ENCODE results near the gene MECP2.
"Not testable (repeated sequence)": the region's sequence is repeated elsewhere in the genome, so short reads cannot be mapped to it uniquely, and the experiment has no call there.

Gene MECP2

GRCh38 chrX:154097589-154098541 lies at the start of gene MECP2:
MECP2 (minus strand) TSS chrX:154097717.
- peak; percentile 74 for DNase-seq (ENCODE audit: low read depth)

DNA sequence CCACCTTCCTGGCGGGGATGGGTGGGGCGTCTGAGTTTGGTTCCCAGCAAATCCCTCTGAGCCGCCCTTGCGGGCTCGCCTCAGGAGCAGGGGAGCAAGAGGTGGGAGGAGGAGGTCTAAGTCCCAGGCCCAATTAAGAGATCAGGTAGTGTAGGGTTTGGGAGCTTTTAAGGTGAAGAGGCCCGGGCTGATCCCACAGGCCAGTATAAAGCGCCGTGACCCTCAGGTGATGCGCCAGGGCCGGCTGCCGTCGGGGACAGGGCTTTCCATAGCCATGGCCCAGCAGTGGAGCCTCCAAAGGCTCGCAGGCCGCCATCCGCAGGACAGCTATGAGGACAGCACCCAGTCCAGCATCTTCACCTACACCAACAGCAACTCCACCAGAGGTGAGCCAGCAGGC lies 46.5 kb upstream of the MECP2 start, which contains the start of gene OPN1LW:
TSS of gene OPN1LW (plus strand) at position 234 of the 400 bp plus-strand sequence. CDS start at position 275, 41 bp downstream.
- DNase-seq (ENCODE audit: low read depth) = not testable (repeated sequence)

GRCh38 chrX:154142950-154143745 lies 45.6 kb upstream of the MECP2 start:
- no peak for DNase-seq (ENCODE audit: low read depth)

DNA sequence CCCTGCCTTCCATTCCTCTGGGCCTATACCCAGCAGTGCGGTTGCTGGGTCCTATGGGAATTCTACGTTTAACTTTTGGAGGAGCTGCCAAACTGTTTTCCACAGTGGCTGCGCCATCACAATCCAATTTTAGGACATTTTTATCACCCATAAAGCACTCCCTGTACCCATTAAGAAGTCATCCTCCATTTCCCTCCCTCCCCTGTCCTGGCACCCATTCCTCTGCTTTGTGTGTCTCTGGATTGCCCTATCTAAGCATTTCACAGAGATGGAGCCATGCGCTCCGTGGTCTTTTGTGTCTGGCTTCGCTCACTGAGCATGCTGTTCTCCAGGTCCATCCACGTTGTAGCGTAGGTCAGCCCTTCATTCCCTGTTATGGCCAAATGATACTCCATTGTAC lies 44.9 kb upstream of the MECP2 start:
- DNase-seq (ENCODE audit: low read depth) = no peak

GRCh38 chrX:154140742-154141141 lies 43.2 kb upstream of the MECP2 start:
- DNase-seq (ENCODE audit: low read depth) = no peak

DNA sequence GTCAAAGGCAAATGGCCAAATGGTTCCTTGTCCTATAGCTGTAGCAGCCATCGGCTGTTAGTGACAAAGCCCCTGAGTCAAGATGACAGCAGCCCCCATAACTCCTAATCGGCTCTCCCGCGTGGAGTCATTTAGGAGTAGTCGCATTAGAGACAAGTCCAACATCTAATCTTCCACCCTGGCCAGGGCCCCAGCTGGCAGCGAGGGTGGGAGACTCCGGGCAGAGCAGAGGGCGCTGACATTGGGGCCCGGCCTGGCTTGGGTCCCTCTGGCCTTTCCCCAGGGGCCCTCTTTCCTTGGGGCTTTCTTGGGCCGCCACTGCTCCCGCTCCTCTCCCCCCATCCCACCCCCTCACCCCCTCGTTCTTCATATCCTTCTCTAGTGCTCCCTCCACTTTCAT lies 42.7 kb upstream of the MECP2 start:
- DNase-seq (ENCODE audit: low read depth) = no peak

DNA sequence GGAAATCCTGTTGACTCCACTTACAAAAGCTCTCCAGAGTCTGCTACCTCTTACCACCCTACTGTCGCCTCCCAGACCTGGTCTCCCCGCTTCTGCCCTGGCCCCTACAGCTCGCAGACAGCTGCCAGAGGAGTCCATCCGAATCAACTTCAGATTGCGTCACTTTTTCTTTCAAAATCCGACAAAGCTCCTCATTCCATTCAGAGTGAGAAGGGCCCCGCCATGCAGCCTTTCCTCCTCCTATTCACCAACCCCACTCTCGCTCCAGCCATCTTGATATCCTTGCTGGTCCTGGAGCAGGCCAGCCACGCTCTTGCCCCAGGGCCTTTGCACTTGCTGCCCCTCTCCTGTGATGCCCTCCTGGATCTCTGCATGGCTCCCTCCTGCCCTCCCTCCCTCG lies 41.3 kb upstream of the MECP2 start:
- DNase-seq (ENCODE audit: low read depth) = no peak

DNA sequence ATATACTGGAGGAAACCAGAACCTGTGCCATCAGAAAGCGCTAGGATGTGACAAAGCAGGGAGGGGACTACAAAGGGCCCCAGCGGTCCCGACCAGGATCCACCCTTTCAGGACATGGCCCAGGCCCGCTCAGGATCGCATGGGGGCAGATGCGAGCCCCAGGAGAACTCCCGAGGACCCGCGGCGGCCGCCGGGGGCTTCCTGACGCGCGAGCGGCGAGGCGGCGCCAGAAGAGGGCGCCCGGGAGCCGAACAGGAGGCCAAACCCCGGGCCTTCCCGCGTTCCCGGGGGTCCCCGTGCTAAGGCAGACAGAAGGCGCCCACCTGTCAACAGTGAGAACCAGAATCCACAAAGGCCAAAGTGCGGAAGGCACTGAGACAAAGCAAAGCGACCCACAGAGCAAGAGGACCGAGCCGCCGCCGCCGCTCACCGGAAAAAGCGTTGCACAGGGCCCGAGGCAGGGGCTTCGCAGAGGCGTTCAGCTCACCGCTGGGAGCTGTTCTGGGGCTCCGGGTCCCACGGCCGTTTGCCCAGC lies 39.2 kb upstream of the MECP2 start:
- peak; percentile 54 for DNase-seq (ENCODE audit: low read depth)

- no peak for DNase-seq (ENCODE audit: low read depth)
These were observed 38.1 kb upstream of the MECP2 start for GRCh38 chrX:154135458-154136229.

GRCh38 chrX:154132366-154132765 lies 34.8 kb upstream of the MECP2 start:
- DNase-seq (ENCODE audit: low read depth) = no peak

- DNase-seq (ENCODE audit: low read depth) = no peak
These were observed 34.4 kb upstream of the MECP2 start for GRCh38 chrX:154131955-154132354.

DNA sequence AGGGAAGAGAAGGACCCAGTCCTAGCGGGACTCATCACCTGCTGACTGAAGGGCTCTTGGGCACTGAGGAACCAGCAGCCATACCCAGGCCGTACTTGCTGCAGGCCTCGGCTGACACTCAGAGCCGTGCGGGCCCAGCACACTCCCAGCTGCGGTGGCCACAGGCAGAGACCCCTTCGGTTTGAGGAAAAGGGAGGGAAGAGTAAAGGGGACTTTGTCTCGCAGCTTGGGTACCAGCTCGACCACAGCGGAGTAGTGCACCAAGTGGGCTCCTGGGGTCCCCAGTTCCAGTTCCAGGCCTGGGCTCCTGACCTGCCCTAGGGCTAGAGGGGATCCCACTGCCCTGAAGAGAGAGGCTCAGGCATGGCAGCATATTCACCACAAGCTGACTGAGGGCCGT lies 28.6 kb upstream of the MECP2 start:
- DNase-seq (ENCODE audit: low read depth) = no peak

- no peak for DNase-seq (ENCODE audit: low read depth)
These were observed 28.0 kb upstream of the MECP2 start for GRCh38 chrX:154125391-154126040.

GRCh38 chrX:154123241-154124219 lies 26.0 kb upstream of the MECP2 start:
- no peak for DNase-seq (ENCODE audit: low read depth)

DNA sequence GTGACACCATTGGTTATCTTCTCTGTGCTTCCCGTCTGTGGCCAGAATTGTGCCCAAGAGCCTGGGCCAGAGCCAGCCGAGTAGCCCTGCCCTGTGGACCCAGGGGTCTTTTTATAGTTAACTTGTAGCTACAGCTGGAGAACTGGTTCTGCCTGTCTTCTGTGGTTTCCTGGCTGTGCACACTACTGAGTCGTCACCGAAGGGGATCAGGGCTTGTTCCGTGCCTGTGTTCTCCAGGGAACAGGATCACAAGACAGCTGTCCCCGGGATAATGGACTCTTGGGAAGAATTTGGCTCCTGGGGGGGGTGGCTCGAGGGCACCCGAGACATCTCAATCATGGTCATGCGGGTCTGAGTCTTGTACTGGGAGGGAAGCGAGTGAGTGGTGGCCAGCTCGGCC lies 24.4 kb upstream of the MECP2 start:
- no peak for DNase-seq (ENCODE audit: low read depth)

DNA sequence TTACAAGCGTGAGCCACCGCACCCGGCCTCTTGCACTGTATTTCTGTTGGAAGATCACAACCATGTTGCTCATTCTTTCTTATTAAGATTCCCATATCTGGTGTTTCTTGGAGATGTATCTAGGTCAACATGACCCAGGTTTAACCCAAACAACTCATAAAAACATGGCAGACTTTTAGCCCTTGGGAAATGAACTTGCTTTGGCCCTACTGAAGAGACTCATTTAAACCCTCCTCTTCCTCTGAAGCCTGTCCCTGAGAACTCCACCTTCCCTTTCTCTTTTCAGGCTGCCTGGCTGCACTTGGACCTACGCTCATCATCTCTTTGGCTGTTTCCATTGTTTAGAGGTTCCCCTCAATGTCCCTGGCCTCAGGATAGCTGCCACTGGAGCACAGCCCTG lies 23.7 kb upstream of the MECP2 start:
- DNase-seq (ENCODE audit: low read depth) = no peak

- DNase-seq (ENCODE audit: low read depth) = no peak
These were observed 23.1 kb upstream of the MECP2 start for GRCh38 chrX:154120567-154120966.

GRCh38 chrX:154117566-154117965 lies 20.0 kb upstream of the MECP2 start:
- no peak for DNase-seq (ENCODE audit: low read depth)

DNA sequence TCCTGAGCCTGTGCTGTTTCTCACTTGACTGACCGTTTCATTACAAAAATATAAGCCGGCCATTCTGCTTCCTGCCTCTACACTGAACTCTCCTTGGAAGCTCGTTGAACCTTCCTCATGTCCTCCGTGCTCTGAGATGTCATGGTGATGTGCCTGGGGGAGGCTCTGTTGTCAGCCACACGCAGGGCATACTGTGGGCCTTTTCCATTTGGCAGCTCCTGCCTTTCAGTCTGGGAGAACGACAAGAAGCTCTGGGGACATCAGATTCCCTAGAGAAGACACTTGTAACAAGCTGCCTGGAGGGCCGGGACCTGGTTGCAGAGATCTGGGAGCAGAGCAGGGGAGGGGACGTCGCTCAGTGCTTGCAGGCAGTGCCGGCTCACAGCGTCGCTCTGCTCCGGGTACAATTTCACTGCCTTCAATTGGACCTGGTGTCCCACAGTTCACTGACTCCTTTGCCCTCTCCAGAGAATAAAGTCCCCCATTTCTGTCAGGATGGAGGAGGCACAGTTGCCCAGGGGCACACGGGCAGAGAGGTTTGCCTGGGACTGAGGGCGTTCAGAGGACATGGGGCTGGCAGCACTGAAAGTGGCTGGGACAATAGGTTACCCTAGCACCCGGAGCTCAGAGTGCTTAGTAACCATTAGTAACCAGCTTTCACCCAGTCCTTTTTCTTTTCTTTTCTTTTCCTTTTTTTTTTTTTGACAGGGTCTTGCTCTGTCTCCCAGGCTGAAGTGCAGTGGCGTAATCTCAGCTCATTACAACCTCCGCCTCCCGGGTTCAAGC lies 19.1 kb upstream of the MECP2 start:
- DNase-seq (ENCODE audit: low read depth) = no peak

Data from stimulated activated CD4-positive, alpha-beta T cell treated with anti-CD3 and anti-CD28 coated beads, Interleukin-2, amount 100 ng/mL, for 4 hours (primary cell).